GM21390 (cell line): ENCODE data around the gene CBR1.
"Not testable (repeated sequence)": the region's sequence is repeated elsewhere in the genome, so short reads cannot be mapped to it uniquely, and the experiment has no call there.

Experiments used
- ATAC-seq: cut with Tn5 transposase; IDR thresholded peaks from one replicate; pipeline ENCODE4 v1.9.1; 2021; ENCODE audit not compliant: unreplicated experiment

Gene CBR1

DNA sequence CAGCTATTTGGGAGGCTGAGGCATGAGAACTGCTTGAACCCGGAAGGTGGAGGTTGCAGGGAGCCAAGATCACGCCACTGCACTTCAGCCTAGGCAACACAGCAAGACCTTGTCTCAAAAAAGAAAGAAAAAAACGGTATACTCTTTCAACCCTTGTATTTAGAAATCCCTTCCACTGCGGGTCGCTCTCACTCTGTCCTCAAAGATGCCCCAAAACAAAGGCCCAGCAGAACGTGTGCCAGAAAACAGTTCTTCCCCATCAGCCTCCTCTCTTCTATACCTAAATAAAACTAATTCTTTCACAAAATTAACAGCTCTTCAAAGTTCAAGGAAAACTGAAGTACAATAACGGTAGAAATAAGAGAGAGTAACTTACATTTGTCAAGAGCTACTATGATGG, 22.7 kb upstream of the CBR1 start:
- ATAC-seq = no peak

- ATAC-seq = no peak
Measured at GRCh38 chr21:36048357-36048756, 21.5 kb upstream of the CBR1 start.

- no peak for ATAC-seq
Measured at GRCh38 chr21:36052860-36053714, 16.7 kb upstream of the CBR1 start.

DNA sequence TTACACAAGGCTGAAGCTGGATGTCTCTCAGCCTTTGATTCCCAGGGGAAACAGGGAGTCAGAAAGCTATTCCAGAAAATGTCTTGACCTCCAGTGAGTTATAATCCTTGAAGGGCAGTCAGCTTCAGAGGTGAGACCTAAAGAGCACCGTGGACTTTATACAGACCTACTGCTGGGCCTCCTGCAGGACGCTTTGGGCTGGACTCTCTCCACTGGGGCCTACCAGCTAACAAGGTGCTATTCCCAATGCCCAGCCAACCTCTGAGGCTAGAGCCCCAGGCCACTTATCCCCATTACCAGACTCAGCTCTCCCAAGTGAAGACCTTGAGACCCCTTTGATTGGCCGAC, 16.1 kb upstream of the CBR1 start:
- no peak for ATAC-seq

GRCh38 chr21:36055551-36055950, 14.3 kb upstream of the CBR1 start:
- ATAC-seq = no peak

- peak; percentile 49 for ATAC-seq
Measured at GRCh38 chr21:36059823-36060158, 10.0 kb upstream of the CBR1 start.

GRCh38 chr21:36060159-36060921, 9.5 kb upstream of the CBR1 start, which contains the start of gene SETD4:
SETD4 (minus strand) TSS chr21:36060526; CDS start chr21:36058888, 1,638 bp downstream.
- ATAC-seq = peak; percentile 88

DNA sequence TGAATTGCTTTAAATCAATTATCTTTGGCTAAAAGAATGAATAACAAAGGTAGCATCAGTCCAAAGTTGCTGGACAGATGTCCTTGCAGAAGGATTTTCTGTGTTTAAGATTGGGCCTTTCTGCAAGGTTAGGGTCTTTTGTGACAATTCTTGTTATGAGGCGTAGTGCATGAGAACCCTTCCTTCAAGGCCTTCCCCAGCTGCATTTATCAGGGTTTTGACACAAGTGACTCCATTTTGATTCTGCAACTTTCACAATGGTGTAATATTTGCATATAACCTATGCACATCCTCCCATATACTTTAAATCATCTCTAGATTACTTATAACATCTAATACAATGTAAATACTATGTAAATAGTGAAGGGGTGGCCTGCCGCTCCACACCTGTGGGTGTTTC, 8.4 kb upstream of the CBR1 start:
- ATAC-seq = no peak

DNA sequence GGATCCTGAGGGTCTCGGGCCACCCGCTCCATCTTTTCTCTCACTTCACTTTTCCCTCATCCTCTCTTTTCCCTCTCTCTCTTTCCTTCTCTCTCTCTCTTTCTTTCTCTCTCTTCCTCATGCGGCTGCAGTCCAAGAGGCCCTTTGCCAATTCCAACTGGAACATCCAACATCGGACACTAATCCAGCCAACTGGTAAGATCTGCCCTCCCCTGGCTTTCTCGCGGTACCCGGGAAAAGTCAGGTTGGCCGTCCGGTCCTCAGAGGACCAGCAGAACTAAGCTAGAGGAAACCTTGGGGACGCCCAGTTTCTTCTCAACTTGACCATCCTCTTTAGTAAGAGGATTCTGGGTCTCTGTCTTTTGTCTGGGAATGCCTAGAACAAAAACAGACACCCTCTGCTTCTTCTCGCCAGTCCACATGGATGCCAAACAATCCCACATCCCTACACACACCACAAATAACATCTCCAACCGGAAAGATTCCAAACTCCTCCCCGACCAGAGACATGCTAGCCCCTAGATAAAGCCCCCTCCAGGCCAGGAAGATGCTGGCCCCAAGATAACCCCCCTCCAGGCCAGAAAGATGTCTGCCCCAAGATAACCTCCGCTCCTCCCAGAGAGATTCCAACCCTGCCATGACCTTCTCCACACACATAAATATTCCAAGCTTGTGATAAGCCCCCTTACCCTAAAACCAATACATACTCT, 6.3 kb upstream of the CBR1 start:
- ATAC-seq = no peak

- no peak for ATAC-seq
Measured at GRCh38 chr21:36064085-36064460, 5.8 kb upstream of the CBR1 start.

DNA sequence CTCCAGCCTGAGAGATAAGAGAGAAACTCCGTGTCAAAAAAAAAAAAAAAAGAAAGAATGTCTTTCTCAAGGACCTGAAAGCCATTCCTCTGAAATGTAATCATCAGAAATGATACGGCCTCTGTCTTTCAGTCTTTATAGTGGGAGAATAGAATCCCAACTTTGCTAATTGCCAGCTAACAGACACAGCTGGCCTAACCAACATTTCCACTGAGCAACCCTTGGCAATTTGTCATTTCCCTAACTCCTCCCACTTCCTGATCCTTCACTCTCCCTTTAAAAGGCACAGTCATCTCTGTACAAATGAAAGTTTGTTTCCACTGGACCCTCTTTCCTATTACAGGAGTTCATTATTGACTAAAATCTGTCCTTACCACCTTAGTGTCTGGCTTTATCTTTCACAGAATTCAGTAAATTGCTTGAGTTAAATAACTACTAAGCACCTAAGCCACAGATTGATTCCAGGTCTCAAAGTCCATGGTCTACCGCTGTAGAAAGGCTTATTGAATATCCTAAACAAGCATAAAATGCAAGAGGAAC, 4.3 kb upstream of the CBR1 start:
- no peak for ATAC-seq

DNA sequence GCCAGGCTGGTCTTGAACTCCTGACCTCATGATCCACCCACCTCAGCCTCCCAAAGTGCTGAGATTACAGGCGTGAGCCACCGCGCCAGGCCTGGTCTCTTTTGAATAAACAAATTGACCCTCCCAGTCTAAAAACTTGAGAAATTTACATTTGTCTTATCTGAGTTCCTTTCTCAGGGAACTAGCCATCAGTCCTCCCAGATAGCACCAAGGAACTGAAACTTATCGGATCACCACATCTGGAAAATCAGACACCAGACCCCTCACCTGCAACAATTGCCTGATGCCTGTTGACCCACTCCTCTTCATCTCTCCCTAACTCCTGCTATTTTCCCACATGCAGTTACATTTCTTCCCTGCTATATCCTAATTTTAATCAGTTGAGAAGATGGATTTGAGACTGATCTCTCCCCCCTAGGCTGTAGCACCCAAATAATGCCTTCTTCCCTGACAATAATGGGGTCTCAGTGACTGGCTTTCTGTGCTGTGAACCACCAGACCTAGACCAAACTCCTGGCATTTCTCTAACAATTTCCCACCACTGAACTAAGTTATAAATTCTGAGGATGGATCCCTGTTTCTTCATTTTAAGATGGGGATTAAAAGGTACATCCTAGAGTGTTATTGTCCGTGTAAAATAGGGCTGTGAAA, 951 bp upstream of the CBR1 start:
- ATAC-seq = no peak

GRCh38 chr21:36070999-36071398, 1.2 kb downstream of the CBR1 start:
- ATAC-seq = no peak

GRCh38 chr21:36072453-36073162, 2.8 kb downstream of the CBR1 start:
- no peak for ATAC-seq

DNA sequence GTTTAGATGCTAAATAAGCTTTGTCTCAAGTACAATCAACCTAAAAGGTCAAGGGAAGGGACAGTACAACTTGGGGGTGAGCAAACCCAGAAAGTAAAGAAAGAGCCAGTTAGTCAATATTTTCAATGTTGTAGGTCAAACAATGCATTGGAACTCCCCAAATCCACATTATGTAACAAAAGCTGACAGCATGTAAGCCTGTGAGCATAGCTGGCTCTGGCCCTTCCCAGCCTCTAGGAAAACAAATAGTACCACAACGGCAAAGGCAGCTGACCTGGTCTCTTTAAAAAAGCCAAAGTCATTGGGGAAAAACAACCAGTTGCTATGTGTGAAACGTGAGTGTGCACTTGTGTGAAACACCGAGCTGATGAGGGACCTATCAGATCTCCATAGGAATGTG, 3.4 kb downstream of the CBR1 start:
- no peak for ATAC-seq

DNA sequence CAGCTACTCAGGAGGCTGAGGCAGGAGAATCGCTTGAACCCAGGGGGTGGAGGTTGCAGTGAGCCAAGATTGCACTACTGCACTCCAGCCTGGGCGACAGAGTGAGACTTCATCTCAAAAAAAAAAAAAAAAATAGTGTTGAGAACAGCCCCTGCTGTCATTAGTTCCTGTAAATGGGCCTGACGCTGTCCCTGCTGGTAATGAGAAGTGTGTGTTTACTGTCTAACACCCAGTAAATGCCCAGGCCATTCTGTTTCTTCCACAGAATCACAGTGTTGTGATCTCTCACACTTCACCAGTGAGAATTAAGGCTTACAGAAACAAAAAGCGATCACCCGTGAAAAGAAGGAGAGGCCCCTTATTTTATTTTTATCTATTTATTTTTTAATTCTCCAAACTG, 4.1 kb downstream of the CBR1 start:
- ATAC-seq = not testable (repeated sequence)

DNA sequence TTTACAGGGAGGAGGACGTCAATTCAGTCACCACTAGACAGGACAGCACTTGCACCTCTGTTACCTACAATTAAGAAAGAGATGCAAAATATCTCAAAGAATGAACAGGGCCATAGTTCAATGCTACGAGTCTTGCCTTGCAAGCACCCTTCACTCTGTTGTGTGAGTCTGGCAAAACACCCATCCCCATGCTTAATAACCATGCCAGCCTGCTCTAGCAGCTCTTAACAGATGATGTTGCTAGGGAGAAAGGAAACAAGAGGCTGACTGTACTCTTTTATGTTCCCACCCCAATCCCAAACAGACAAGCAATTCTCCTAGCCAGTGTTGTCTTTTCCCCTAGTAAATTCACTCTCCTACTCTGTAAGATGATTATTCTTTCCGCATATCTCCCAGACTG, 5.3 kb downstream of the CBR1 start:
- no peak for ATAC-seq

DNA sequence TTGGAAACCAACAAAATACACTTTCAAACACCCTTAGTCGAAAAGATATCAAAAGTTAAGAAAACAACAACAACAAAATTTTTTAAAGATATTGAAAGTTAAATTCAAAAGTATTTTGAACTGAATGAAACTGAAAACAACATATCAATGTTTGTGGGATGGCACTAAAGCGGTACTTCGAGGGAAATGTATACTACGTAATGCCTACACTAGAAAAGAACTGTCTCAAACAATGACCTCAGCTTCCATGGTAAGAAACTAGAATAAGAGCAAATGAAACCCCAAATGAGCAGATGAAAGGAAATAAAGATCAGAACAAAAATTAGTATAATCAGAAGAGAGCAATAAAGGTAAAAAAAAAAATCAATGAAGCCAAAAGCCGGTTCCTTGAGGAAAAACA, 6.1 kb downstream of the CBR1 start:
- ATAC-seq = no peak

- ATAC-seq = peak; percentile 66
Measured at GRCh38 chr21:36076878-36077655, 7.2 kb downstream of the CBR1 start.

GRCh38 chr21:36077758-36078157, 7.9 kb downstream of the CBR1 start:
- ATAC-seq = no peak
